SH-SY5Y (cell line): ENCODE measurements around the gene CYS1.

Experiments
- GATA2 ChIP-seq: IDR thresholded peaks from 2 replicates; pipeline ENCODE4 v1.6.1; 2011; ENCODE audit warnings: mild to moderate bottlenecking, low read depth, low read length
- GATA3 ChIP-seq: IDR thresholded peaks from 2 replicates; pipeline ENCODE4 v1.6.1; 2011; ENCODE audit warnings: low read depth, mild to moderate bottlenecking, low read length, moderate library complexity

DNA sequence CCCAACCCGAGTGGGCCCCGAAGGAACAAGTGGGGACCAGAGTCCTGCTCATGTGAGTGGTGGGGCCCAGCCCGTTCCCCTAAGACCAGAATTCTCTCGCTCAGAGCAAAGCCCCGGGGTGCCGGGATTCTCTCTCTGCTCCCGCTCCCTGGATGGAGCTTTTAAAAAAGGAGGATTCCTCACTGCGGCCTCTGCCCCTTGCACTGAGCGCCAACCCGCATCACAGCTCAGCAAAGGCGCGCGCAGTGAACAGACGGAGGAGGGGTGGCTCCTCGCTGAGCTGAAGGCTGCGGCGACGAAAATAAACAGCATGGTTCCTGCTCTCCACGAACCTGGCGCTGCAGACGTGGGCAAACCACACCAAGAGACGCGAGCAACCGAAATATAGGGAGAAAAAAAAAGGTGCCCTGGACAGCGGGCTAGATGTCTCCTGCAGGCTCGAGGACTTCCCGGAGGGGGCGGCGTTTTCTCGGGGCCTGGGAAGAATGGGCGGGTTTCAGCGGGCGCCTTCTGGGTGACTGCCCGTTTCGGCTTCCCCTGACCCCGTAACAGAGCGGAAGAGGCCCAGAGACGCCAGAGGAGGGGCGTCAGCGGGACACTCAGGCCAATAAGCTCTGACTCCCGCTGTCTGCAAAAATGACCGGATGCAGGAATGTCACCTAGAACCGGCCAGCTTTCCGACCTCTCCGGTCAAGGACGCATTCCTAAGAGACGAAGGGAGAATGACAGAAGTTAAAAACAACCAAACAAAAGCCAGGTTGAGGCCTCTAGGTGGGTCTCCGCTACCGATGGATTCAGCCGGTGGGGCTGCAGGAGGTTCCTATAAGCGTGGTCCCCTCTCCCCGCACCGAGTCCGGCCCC lies 37.7 kb downstream of the CYS1 start:
- TF ChIP-seq GATA2 (no peak), GATA3 (no peak)
